Lung (tissue), 12 donors: ENCODE results near the gene RAB38. TPM values are rescaled to one million over a fixed set of nuclear protein-coding genes. Genes with fewer than 3 reads are reported as not detected.
A peak's percentile ranks its signal among the peaks of the same experiment; 100 is the strongest.

Source experiments
- ATAC-seq: fragments of 200-7000 bp; cut with Tn5 transposase; one replicate; pipeline ENCODE4 v1.9.1; 2020; ENCODE audit warnings: moderate number of reproducible peaks; ENCODE audit not compliant: insufficient read depth, low FRiP score
- DNase-seq, 3 donors: peaks; one replicate each; pipeline ENCODE4 v3.0.0-alpha.2; 2013 to 2017
- H3K27ac ChIP-seq, 2 donors: one replicate each; pipeline ENCODE4 v1.5.1; 2013; ENCODE audit warnings: mild to moderate bottlenecking in 2 of 2, moderate library complexity in 2 of 2, control low read depth in 1 of 2, inconsistent platforms in 1 of 2, low read depth in 1 of 2, low read length in 1 of 2
- H3K27me3 ChIP-seq, 3 donors: one replicate each; pipeline ENCODE4 v1.5.1; 2013; ENCODE audit warnings: low read length in 2 of 3; ENCODE audit not compliant: control insufficient read depth in 3 of 3, insufficient read depth in 3 of 3
- H3K36me3 ChIP-seq, 4 donors: one replicate each; pipeline ENCODE4 v1.5.1; 2013; ENCODE audit warnings: low read length in 4 of 4, mild to moderate bottlenecking in 1 of 4, moderate library complexity in 1 of 4; ENCODE audit not compliant: control insufficient read depth in 4 of 4, insufficient read depth in 4 of 4
- H3K4me1 ChIP-seq, 5 donors: one replicate each; pipeline ENCODE4 v1.5.1; 2013; ENCODE audit warnings: low read length in 5 of 5, mild to moderate bottlenecking in 2 of 5, moderate library complexity in 1 of 5; ENCODE audit not compliant: control insufficient read depth in 5 of 5, insufficient read depth in 5 of 5
- H3K4me3 ChIP-seq: one replicate; pipeline ENCODE4 v1.5.1; 2013; ENCODE audit warnings: mild to moderate bottlenecking, control low read depth, moderate library complexity
- H3K9ac ChIP-seq, 2 donors: one replicate each; pipeline ENCODE4 v1.5.1; 2013; ENCODE audit warnings: low read length in 2 of 2, control low read depth in 1 of 2; ENCODE audit not compliant: insufficient read depth in 1 of 2
- H3K9me3 ChIP-seq, 4 donors: one replicate each; pipeline ENCODE4 v1.5.1; 2013; ENCODE audit warnings: low read length in 3 of 4, mild to moderate bottlenecking in 1 of 4, moderate library complexity in 1 of 4; ENCODE audit not compliant: control insufficient read depth in 4 of 4, insufficient read depth in 3 of 4
- WGBS, 2 donors: extraction: QIAGEN DNeasy Blood & Tissue Kit; methylation state at CpG; one replicate each; pipeline ENCODE4 v1.1.7; 2013; 5-methylcytosine and 5-hydroxymethylcytosine counted together
- polyA plus RNA-seq, 2 donors: library from polyadenylated mRNA; stranded (reverse); fragments of 200-250 nt; gene quantifications; one replicate each; pipeline ENCODE4 v1.2.1, GENCODE V29; 2013
- total RNA-seq, 2 donors: library from RNA; depleted of rRNA in 1 of 2; stranded (reverse); fragments of >200 nt in 1 of 2; gene quantifications; one replicate each; pipeline ENCODE4 v1.2.1, GENCODE V29; 2014 to 2021
- TF ChIP-seq, protein P1 (sequence below): IDR thresholded peaks from 2 replicates; pipeline ENCODE4 v1.5.1; 2012; ENCODE audit warnings: mild to moderate bottlenecking; ENCODE audit errors: control extremely low read depth, extremely low read depth
- donor health status: control.
- donor health status: control.
- donor health status: Bipolar disorder and iron deficiency.
- donor health status: healthy.
- donor health status: DM: yes; HTN: yes; CAD: no.

Gene RAB38
- total and polyA plus RNA-seq, 4 donors, result 4.7 to 11.7 (median 7.5) TPM

DNA sequence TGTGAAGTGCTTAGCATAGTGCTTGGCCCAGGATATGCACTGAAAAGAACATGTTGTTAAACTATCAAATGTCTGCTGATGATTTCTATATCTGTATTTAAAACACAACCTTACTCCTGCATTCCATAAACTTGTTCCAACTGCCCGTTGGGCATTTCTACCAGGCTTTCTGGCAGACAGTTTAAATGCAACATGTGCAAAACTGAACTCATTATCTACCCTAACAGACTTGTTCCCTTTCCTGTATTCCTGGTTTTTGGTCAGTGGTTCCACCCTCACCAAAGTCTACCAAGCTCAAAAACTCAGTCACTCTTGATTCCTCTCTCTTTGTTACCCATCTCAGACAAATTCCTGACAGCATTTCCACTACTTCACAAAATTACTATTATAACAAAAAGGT is 6.5 kb upstream of the RAB38 start:
- WGBS, 2 donors, result 12 to 32% methylated on average over 1 of the region's 1 CpG

DNA sequence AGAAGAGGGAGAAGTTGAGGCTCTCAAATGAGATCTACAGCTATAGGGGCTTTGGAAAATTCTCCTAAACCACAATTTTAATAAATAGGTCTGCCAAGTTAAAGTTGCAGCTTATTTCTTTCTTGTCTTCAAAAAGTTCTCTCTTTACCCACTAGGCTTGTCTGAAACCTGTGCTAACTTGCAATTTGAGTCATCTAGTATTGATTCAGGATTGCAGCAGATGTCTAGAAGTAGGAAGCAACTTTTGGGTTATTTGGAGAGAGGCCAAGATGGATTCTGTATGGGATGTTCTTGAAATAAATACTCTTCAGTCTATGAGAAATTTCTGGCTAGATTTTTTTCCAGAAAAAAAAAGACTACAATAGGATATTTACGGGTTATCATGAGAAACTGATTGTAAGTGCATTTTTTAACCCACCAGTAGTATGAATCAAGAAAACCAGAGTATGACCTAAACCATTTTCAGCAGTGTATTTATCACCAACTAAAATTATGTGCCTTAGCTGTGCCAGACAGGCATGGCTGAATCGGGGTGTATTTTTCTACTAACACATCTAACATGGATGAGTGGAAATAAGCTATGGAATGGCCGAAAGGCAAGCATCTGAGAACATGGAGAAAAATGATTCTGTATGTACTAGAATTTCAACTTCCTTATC is 4.9 kb upstream of the RAB38 start:
- TF ChIP-seq, protein P1, sequence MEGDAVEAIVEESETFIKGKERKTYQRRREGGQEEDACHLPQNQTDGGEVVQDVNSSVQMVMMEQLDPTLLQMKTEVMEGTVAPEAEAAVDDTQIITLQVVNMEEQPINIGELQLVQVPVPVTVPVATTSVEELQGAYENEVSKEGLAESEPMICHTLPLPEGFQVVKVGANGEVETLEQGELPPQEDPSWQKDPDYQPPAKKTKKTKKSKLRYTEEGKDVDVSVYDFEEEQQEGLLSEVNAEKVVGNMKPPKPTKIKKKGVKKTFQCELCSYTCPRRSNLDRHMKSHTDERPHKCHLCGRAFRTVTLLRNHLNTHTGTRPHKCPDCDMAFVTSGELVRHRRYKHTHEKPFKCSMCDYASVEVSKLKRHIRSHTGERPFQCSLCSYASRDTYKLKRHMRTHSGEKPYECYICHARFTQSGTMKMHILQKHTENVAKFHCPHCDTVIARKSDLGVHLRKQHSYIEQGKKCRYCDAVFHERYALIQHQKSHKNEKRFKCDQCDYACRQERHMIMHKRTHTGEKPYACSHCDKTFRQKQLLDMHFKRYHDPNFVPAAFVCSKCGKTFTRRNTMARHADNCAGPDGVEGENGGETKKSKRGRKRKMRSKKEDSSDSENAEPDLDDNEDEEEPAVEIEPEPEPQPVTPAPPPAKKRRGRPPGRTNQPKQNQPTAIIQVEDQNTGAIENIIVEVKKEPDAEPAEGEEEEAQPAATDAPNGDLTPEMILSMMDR, result no peak
- H3K9me3 ChIP-seq, result peaks cover 0 to 2% (median 0%) of the 10 kb centered on the region in 4 donors
- WGBS, 2 donors, result 81 to 85% methylated on average over 3 of the region's 3 CpGs
- H3K4me3 ChIP-seq, result no peak overlapping the region
- H3K4me1 ChIP-seq, result peaks cover 0 to 6% (median 0%) of the 10 kb centered on the region in 5 donors
- H3K36me3 ChIP-seq, result no peaks in the 10 kb centered on the region
- H3K9ac ChIP-seq, result no peak overlapping the region
- no peak overlapping the region for H3K27ac ChIP-seq
- DNase-seq (no peak), ATAC-seq (no peak)
- no peaks in the 10 kb centered on the region for H3K27me3 ChIP-seq

More for the DNA sequence above, 6.5 kb upstream of the RAB38 start:
- H3K9me3 ChIP-seq, result no peaks in the 10 kb centered on the region
- no peak overlapping the region for H3K4me3 ChIP-seq
- H3K27me3 ChIP-seq, result no peaks in the 10 kb centered on the region
- H3K9ac ChIP-seq, result no peak overlapping the region
- ATAC-seq, result no peak
- H3K36me3 ChIP-seq, result no peaks in the 10 kb centered on the region
- TF ChIP-seq, protein P1, result no peak
- H3K4me1 ChIP-seq, result no peaks in the 10 kb centered on the region
- no peak for DNase-seq
- H3K27ac ChIP-seq, result no peak overlapping the region

DNA sequence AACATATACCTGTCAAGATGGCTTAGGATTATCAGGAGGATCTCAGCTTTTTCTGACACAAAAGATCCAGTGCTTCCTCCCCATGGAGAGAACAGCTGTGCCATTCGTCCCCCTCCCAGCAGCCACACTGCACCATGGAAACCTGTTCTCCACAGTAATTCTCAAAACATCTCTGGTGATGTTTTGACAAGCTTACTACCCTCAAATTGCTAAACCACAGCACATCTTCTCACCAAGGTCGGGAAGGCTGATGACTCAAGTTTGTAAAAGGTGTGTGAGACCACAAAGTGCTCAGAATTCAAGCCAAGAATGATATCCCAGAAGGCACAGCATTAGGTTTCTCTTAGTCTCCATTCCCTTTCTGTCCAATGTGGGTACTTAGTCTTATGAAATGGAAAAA is 3.9 kb upstream of the RAB38 start:
- H3K9ac ChIP-seq, result no peak overlapping the region
- WGBS, 2 donors, result 63 to 64% methylated on average over 2 of the region's 2 CpGs
- H3K36me3 ChIP-seq, result no peaks in the 10 kb centered on the region
- DNase-seq (no peak), ATAC-seq (no peak)
- H3K27me3 ChIP-seq, result no peaks in the 10 kb centered on the region
- peaks cover 0 to 10% (median 3%) of the 10 kb centered on the region in 5 donors for H3K4me1 ChIP-seq
- no peak overlapping the region for H3K4me3 ChIP-seq
- no peak overlapping the region for H3K27ac ChIP-seq
- TF ChIP-seq, protein P1, result no peak
- H3K9me3 ChIP-seq, result peaks cover 0 to 2% (median 0%) of the 10 kb centered on the region in 4 donors

DNA sequence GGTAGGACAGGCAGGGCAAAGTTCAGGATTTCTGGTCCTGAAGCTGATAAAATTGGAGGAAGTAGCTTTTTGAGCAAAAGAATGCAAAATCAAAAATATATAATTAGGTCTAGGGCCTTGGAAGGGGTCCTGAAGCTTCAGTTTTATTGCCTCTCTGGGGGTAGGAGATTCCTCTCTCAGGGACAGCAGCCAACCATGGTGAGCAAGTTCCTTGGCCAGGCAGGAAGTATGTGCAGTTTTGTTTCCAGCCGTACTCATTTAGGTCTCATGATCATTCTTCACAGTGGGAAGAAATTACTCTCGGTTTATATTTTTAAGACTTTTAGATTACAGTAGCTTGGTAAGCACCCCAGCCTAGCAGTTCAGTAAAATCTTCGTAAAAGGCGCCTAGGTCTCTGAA is 2.9 kb upstream of the RAB38 start:
- Histone ChIP-seq H3K9ac (no peak overlapping the region), H3K27me3 (no peaks in the 10 kb centered on the region), H3K27ac (no peak overlapping the region), H3K36me3 (no peaks in the 10 kb centered on the region), H3K4me1 (peaks cover 0 to 20% (median 6%) of the 10 kb centered on the region in 5 donors), H3K4me3 (no peak overlapping the region), H3K9me3 (peaks cover 0 to 2% (median 0%) of the 10 kb centered on the region in 4 donors)
- peak in 2 of 3 donors; percentile 27 to 45 for DNase-seq
- TF ChIP-seq, protein P1, result no peak
- WGBS, 2 donors, result 62 to 65% methylated on average over 4 of the region's 4 CpGs
- ATAC-seq, result no peak
